ENCODE results near the gene UNC45A. TPM values are rescaled to one million over a fixed set of nuclear protein-coding genes. Genes with fewer than 3 reads are reported as not detected.

Gene UNC45A
- total RNA-seq, 1 experiment from 2014 or later: 63.1 TPM

GRCh38 chr15:90947577-90948357 lies 12.7 kb downstream of the UNC45A start:
- Mint-ChIP-seq H3K27me3 (ENCODE audit: insufficient read depth, unreplicated experiment) (no peaks in the 10 kb centered on the region), H3K9me3 (ENCODE audit: unreplicated experiment) (no peaks in the 10 kb centered on the region), H3K36me3 (ENCODE audit: insufficient read depth, unreplicated experiment) (peaks cover 89% of the 10 kb centered on the region), H3K4me3 (ENCODE audit: unreplicated experiment) (no peak overlapping the region), H3K4me1 (ENCODE audit: insufficient read depth, unreplicated experiment) (no peaks in the 10 kb centered on the region), H3K27ac (ENCODE audit: low read depth, unreplicated experiment) (no peak overlapping the region)
- CTCF ChIA-PET: interaction anchor here (0.5 to 11.8 kb wide), 5 partner anchors 9 to 331 kb away, joined by 3 to 108 read pairs (median 3); partner anchors contain the start of genes HDDC3, UNC45A and VPS33B
- intact Hi-C loops (cut with micrococcal nuclease): no loop called here
- no peak for TF ChIP-seq CTCF (IDR thresholded peaks at IDR 0.05; ENCODE audit: unreplicated experiment)
- POLR2A ChIA-PET: interaction anchor here (1.6 kb wide), 2 partner anchors 13 to 38 kb away, joined by 3 to 5 read pairs; partner anchors contain the start of gene UNC45A
- DNase-seq (ENCODE audit: unreplicated experiment): no peak
- no TSS peak for BruUV-seq (replicated peaks)

DNA sequence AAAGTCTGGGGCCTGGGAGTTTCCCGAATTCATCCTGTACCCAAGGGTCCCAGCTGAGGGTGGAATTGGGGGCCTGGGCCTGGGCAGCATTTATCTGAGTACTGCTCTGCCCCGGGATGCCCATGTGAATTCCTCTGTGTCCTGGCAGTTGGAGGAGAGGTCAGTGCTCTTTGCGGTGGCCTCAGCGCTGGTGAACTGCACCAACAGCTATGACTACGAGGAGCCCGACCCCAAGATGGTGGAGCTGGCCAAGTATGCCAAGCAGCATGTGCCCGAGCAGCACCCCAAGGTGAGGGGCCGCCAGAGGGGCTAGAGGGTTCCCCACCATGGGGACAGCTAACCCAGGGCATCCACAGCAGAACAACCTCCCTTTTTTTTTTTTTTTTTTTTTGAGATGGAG lies 13.4 kb downstream of the UNC45A start:
- ChIA-PET POLR2A (interaction anchor here (0.7 kb wide), 1 partner anchor 11 kb away, joined by 3 read pairs; no protein-coding TSS in a partner anchor), CTCF (interaction anchor here (0.5 to 11.8 kb wide), 7 partner anchors 8 to 331 kb away, joined by 3 to 108 read pairs (median 3); partner anchors contain the start of genes HDDC3 and UNC45A)
- no peak overlapping the region for H3K4me3 Mint-ChIP-seq (ENCODE audit: unreplicated experiment)
- H3K36me3 Mint-ChIP-seq (ENCODE audit: insufficient read depth, unreplicated experiment): peaks cover 88% of the 10 kb centered on the region
- H3K27me3 Mint-ChIP-seq (ENCODE audit: insufficient read depth, unreplicated experiment): no peaks in the 10 kb centered on the region
- no TSS peak for BruUV-seq (replicated peaks)
- no peak for TF ChIP-seq CTCF (IDR thresholded peaks at IDR 0.05; ENCODE audit: unreplicated experiment)
- DNase-seq (ENCODE audit: unreplicated experiment): no peak
- intact Hi-C loops (cut with micrococcal nuclease): no loop called here
- no peaks in the 10 kb centered on the region for H3K4me1 Mint-ChIP-seq (ENCODE audit: insufficient read depth, unreplicated experiment)
- no peaks in the 10 kb centered on the region for H3K9me3 Mint-ChIP-seq (ENCODE audit: unreplicated experiment)
- no peak overlapping the region for H3K27ac Mint-ChIP-seq (ENCODE audit: low read depth, unreplicated experiment)

- Mint-ChIP-seq H3K4me3 (ENCODE audit: unreplicated experiment) (no peak overlapping the region), H3K27me3 (ENCODE audit: insufficient read depth, unreplicated experiment) (no peaks in the 10 kb centered on the region), H3K27ac (ENCODE audit: low read depth, unreplicated experiment) (no peak overlapping the region), H3K4me1 (ENCODE audit: insufficient read depth, unreplicated experiment) (no peaks in the 10 kb centered on the region), H3K36me3 (ENCODE audit: insufficient read depth, unreplicated experiment) (peaks cover 80% of the 10 kb centered on the region), H3K9me3 (ENCODE audit: unreplicated experiment) (no peaks in the 10 kb centered on the region)
- DNase-seq (ENCODE audit: unreplicated experiment): no peak
- ChIA-PET POLR2A (interaction anchor here (0.5 to 0.6 kb wide), 3 partner anchors 15 to 288 kb away, joined by 3 read pairs; no protein-coding TSS in a partner anchor), CTCF (interaction anchor here (11.8 kb wide), 1 partner anchor 18 kb away, joined by 108 read pairs; the partner anchor contains the start of genes HDDC3 and UNC45A)
- no peak for TF ChIP-seq CTCF (IDR thresholded peaks at IDR 0.05; ENCODE audit: unreplicated experiment)
- BruUV-seq (replicated peaks): no TSS peak
- intact Hi-C loops (cut with micrococcal nuclease): no loop called here
Observed at GRCh38 chr15:90949979-90950675, 15.0 kb downstream of the UNC45A start.

GRCh38 chr15:90950676-90951075 lies 15.6 kb downstream of the UNC45A start:
- no TSS peak for BruUV-seq (replicated peaks)
- DNase-seq (ENCODE audit: unreplicated experiment): no peak
- Mint-ChIP-seq H3K36me3 (ENCODE audit: insufficient read depth, unreplicated experiment) (peaks cover 76% of the 10 kb centered on the region), H3K4me1 (ENCODE audit: insufficient read depth, unreplicated experiment) (no peaks in the 10 kb centered on the region), H3K27ac (ENCODE audit: low read depth, unreplicated experiment) (no peak overlapping the region), H3K27me3 (ENCODE audit: insufficient read depth, unreplicated experiment) (no peaks in the 10 kb centered on the region), H3K4me3 (ENCODE audit: unreplicated experiment) (no peak overlapping the region), H3K9me3 (ENCODE audit: unreplicated experiment) (no peaks in the 10 kb centered on the region)
- no peak for TF ChIP-seq CTCF (IDR thresholded peaks at IDR 0.05; ENCODE audit: unreplicated experiment)
- ChIA-PET POLR2A (interaction anchor here (0.6 to 1.0 kb wide), 2 partner anchors 15 to 16 kb away, joined by 3 read pairs; partner anchors contain the start of gene UNC45A), CTCF (interaction anchor here (11.8 kb wide), 1 partner anchor 18 kb away, joined by 108 read pairs; the partner anchor contains the start of genes HDDC3 and UNC45A)
- intact Hi-C loops (cut with micrococcal nuclease): no loop called here
